Activated CD4-positive, alpha-beta memory T cell treated with anti-CD3 and anti-CD28 coated beads for 36 hours (primary cell): Measurements from ENCODE around the gene PDE1A. TPM values are rescaled to one million over a fixed set of nuclear protein-coding genes. Genes with fewer than 3 reads are reported as not detected.

Experiments
- CTCF ChIA-PET: fragments of 350-600 bp; sonication (Branson Sonifier 250); formaldehyde crosslinking; loops from one replicate; lab custom pipeline; 2021; ENCODE audit warnings: antibody characterized with exemption, inconsistent platforms; lab: Charles Lee
- POLR2A ChIA-PET: fragments of 350-600 bp; sonication (Branson Sonifier 250); formaldehyde crosslinking; loops from one replicate; lab custom pipeline; 2021; ENCODE audit warnings: antibody characterized with exemption; lab: Charles Lee
- DNase-seq: peaks from one replicate; pipeline ENCODE4 v3.0.0-alpha.2; 2020
- H3K27ac Mint-ChIP-seq: one replicate; pipeline ENCODE4 v1.8.0; 2021; ENCODE audit warnings: mixed read lengths
- H3K27me3 Mint-ChIP-seq: one replicate; pipeline ENCODE4 v1.8.0; 2021; ENCODE audit warnings: mixed read lengths
- H3K36me3 Mint-ChIP-seq: one replicate; pipeline ENCODE4 v1.8.0; 2021; ENCODE audit warnings: mixed read lengths
- H3K4me1 Mint-ChIP-seq: one replicate; pipeline ENCODE4 v1.8.0; 2021; ENCODE audit warnings: low read depth, mixed read lengths
- H3K4me3 Mint-ChIP-seq: one replicate; pipeline ENCODE4 v1.8.0; 2021; ENCODE audit warnings: mild to moderate bottlenecking, mixed read lengths
- H3K9me3 Mint-ChIP-seq: one replicate; pipeline ENCODE4 v1.8.0; 2021; ENCODE audit warnings: mixed read lengths
- intact Hi-C: fragments of 100-400 bp; cut with micrococcal nuclease; formaldehyde crosslinking; loops from one replicate; pipeline ENCODE4 v1.15.1; 2023
- total RNA-seq, 2 experiments: library from RNA; stranded (reverse); gene quantifications; one replicate each; pipeline ENCODE4 v1.2.3, GENCODE V29; 2021

Gene PDE1A
- total RNA-seq, 2 experiments from 2014 or later: not detected

DNA sequence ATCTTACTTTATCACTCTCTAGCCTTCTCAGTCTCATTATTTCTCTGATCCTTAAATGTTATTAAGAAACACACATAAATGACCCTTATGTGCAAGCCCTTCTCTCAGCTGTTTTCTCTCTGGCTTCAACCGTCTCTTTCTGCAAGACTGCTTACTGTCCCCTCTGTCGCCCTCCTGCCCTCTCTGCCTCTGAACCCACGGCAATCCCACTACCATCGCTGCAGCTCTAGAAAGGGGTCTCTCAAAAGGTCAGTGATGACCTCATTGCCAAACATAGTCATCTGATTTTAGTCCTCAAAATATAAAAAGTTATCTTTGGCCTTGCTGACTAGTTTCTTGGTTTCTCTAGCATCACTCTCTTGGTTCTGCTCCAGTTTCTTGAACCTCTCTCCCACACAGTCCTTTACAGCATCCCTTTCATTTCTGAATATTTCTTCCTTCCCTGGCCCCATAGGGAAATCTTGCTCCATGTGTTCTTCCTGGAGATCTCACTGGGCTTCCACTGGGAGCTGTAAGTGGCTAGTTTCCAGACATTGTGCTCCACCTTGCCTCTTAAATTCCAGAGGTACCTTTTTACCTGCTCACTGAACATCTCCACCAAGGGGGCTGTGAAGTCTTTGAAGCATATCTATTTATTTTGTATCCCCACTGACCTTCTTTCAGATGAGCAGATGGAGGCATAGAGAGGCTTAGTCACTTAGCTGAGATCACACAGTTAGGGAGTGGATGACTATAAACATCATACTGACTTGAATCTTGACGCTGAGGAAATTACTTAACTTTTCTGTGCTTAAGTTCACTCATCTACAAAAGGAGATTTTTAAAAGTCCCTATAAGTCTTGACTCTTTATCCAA lies 96.2 kb downstream of the PDE1A start:
- H3K36me3 Mint-ChIP-seq: no peaks in the 10 kb centered on the region
- no peak overlapping the region for H3K4me3 Mint-ChIP-seq
- H3K4me1 Mint-ChIP-seq: no peaks in the 10 kb centered on the region
- H3K27ac Mint-ChIP-seq: no peak overlapping the region
- H3K9me3 Mint-ChIP-seq: peaks cover 14% of the 10 kb centered on the region
- H3K27me3 Mint-ChIP-seq: no peaks in the 10 kb centered on the region
- no peak for DNase-seq
- ChIA-PET CTCF (no interaction called here), POLR2A (no interaction called here)
- intact Hi-C loops: no loop called here

- Mint-ChIP-seq H3K27ac (no peak overlapping the region), H3K4me1 (no peaks in the 10 kb centered on the region), H3K4me3 (no peak overlapping the region), H3K9me3 (no peaks in the 10 kb centered on the region), H3K27me3 (no peaks in the 10 kb centered on the region), H3K36me3 (no peaks in the 10 kb centered on the region)
- no peak for DNase-seq
- intact Hi-C loops: no loop called here
- POLR2A ChIA-PET: no interaction called here
- CTCF ChIA-PET: no interaction called here
Measured at GRCh38 chr2:182324665-182325064, 102.2 kb downstream of the PDE1A start.

DNA sequence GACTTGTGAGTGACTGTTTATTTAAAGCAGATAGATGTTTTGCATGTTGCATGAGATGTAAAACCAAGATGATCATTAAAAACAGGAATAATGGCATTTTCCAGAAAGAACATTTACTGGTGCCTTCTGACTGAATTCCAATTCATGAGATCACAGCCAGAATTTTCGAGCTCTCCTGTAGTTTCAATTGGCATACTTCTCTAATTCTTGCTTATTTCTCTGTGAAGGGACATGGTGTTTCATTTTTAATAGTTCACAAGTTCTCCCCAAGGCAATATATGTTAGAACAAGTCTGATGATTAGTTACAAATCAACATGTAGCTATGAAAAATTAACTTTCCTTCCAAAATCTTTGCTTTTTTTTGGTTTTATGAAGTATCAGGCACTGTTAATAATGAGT lies 105.7 kb downstream of the PDE1A start:
- no peaks in the 10 kb centered on the region for H3K4me1 Mint-ChIP-seq
- no peaks in the 10 kb centered on the region for H3K9me3 Mint-ChIP-seq

GRCh38 chr2:182319556-182320505 lies 107.0 kb downstream of the PDE1A start:
- Mint-ChIP-seq H3K9me3 (no peaks in the 10 kb centered on the region), H3K27me3 (no peaks in the 10 kb centered on the region), H3K27ac (no peak overlapping the region), H3K36me3 (no peaks in the 10 kb centered on the region), H3K4me3 (no peak overlapping the region), H3K4me1 (no peaks in the 10 kb centered on the region)
- no peak for DNase-seq
- POLR2A ChIA-PET: no interaction called here
- CTCF ChIA-PET: interaction anchor here (0.8 kb wide), 1 partner anchor 11 kb away, joined by 3 read pairs; no protein-coding TSS in a partner anchor
- intact Hi-C loops: no loop called here

More for the DNA sequence above, 105.7 kb downstream of the PDE1A start:
- Mint-ChIP-seq H3K36me3 (no peaks in the 10 kb centered on the region), H3K4me3 (no peak overlapping the region), H3K27me3 (no peaks in the 10 kb centered on the region), H3K27ac (no peak overlapping the region)
- ChIA-PET CTCF (no interaction called here), POLR2A (no interaction called here)
- intact Hi-C loops: no loop called here
- DNase-seq: no peak

- H3K9me3 Mint-ChIP-seq: no peaks in the 10 kb centered on the region
- CTCF ChIA-PET: no interaction called here
- no peaks in the 10 kb centered on the region for H3K27me3 Mint-ChIP-seq
- intact Hi-C loops: no loop called here
- no peak overlapping the region for H3K4me3 Mint-ChIP-seq
- DNase-seq: no peak
- no peak overlapping the region for H3K27ac Mint-ChIP-seq
- POLR2A ChIA-PET: no interaction called here
- no peaks in the 10 kb centered on the region for H3K36me3 Mint-ChIP-seq
- no peaks in the 10 kb centered on the region for H3K4me1 Mint-ChIP-seq
Measured at GRCh38 chr2:182318466-182319220, 108.2 kb downstream of the PDE1A start.

- Mint-ChIP-seq H3K4me1 (no peaks in the 10 kb centered on the region), H3K27ac (no peak overlapping the region), H3K27me3 (no peaks in the 10 kb centered on the region), H3K36me3 (no peaks in the 10 kb centered on the region), H3K4me3 (no peak overlapping the region), H3K9me3 (no peaks in the 10 kb centered on the region)
- intact Hi-C loops: no loop called here
- no peak for DNase-seq
- CTCF ChIA-PET: no interaction called here
- POLR2A ChIA-PET: no interaction called here
Measured at GRCh38 chr2:182316950-182317349, 109.9 kb downstream of the PDE1A start.

DNA sequence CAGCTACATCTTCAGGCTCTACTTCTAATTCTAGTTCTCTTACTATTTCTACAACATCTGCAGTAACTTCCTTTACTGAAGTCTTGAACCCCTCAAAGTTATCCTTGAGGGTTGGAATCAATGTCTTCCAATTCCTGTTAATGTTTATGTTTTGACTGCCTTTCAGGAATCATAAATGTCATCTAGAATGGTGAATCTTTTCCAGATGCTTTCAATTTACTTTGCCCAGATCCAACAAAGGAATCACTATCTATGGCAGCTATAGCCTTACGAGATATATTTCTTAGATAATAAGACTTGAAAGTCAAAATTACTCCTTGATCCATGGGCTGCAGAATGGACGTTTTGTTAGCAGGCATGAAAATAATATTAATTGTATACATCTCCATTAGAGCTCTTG lies 123.9 kb downstream of the PDE1A start:
- intact Hi-C loops: no loop called here
- DNase-seq: no peak
- Mint-ChIP-seq H3K27me3 (no peaks in the 10 kb centered on the region), H3K4me3 (no peak overlapping the region), H3K36me3 (no peaks in the 10 kb centered on the region), H3K9me3 (no peaks in the 10 kb centered on the region), H3K27ac (no peak overlapping the region), H3K4me1 (no peaks in the 10 kb centered on the region)
- ChIA-PET CTCF (no interaction called here), POLR2A (no interaction called here)

- no peak overlapping the region for H3K4me3 Mint-ChIP-seq
- H3K4me1 Mint-ChIP-seq: no peaks in the 10 kb centered on the region
- no peak for DNase-seq
- no peaks in the 10 kb centered on the region for H3K27me3 Mint-ChIP-seq
- intact Hi-C loops: no loop called here
- H3K9me3 Mint-ChIP-seq: no peaks in the 10 kb centered on the region
- no peaks in the 10 kb centered on the region for H3K36me3 Mint-ChIP-seq
- ChIA-PET CTCF (no interaction called here), POLR2A (no interaction called here)
- H3K27ac Mint-ChIP-seq: no peak overlapping the region
Measured at GRCh38 chr2:182302174-182302573, 124.7 kb downstream of the PDE1A start.

DNA sequence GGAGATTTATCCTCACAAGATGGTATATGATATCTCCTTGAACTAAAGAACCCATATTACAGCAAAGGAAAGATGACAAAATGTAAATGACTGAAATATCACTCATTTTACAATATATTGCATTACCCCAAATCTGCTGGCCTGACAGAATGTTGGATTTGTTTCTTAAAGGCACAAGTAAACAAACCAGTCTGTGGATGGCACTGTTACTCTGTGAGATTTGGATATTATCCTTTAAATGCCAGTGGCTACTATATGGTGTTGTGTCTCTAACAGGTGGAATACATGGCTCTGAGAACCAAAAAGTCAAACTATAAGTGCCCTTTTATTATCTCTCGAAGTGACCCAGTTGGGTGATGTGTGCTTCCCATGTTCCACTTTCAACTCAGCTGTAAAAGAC lies 125.7 kb downstream of the PDE1A start:
- CTCF ChIA-PET: no interaction called here
- POLR2A ChIA-PET: no interaction called here
- Mint-ChIP-seq H3K4me1 (no peaks in the 10 kb centered on the region), H3K4me3 (no peak overlapping the region), H3K27me3 (no peaks in the 10 kb centered on the region), H3K9me3 (no peaks in the 10 kb centered on the region), H3K36me3 (no peaks in the 10 kb centered on the region), H3K27ac (no peak overlapping the region)
- intact Hi-C loops: no loop called here
- no peak for DNase-seq

GRCh38 chr2:182300608-182301007 lies 126.2 kb downstream of the PDE1A start:
- H3K36me3 Mint-ChIP-seq: no peaks in the 10 kb centered on the region
- H3K9me3 Mint-ChIP-seq: no peaks in the 10 kb centered on the region
- intact Hi-C loops: no loop called here
- H3K27me3 Mint-ChIP-seq: no peaks in the 10 kb centered on the region
- ChIA-PET CTCF (no interaction called here), POLR2A (no interaction called here)
- H3K27ac Mint-ChIP-seq: no peak overlapping the region
- DNase-seq: no peak
- no peak overlapping the region for H3K4me3 Mint-ChIP-seq
- no peaks in the 10 kb centered on the region for H3K4me1 Mint-ChIP-seq

GRCh38 chr2:182299632-182300031 lies 127.2 kb downstream of the PDE1A start:
- H3K4me3 Mint-ChIP-seq: no peak overlapping the region
- intact Hi-C loops: no loop called here
- H3K27me3 Mint-ChIP-seq: no peaks in the 10 kb centered on the region
- no peaks in the 10 kb centered on the region for H3K4me1 Mint-ChIP-seq
- no peaks in the 10 kb centered on the region for H3K9me3 Mint-ChIP-seq
- H3K36me3 Mint-ChIP-seq: no peaks in the 10 kb centered on the region
- ChIA-PET POLR2A (no interaction called here), CTCF (no interaction called here)
- H3K27ac Mint-ChIP-seq: no peak overlapping the region
- DNase-seq: no peak

GRCh38 chr2:182298456-182298855 lies 128.4 kb downstream of the PDE1A start:
- ChIA-PET POLR2A (no interaction called here), CTCF (no interaction called here)
- Mint-ChIP-seq H3K4me1 (no peaks in the 10 kb centered on the region), H3K9me3 (no peaks in the 10 kb centered on the region), H3K27me3 (no peaks in the 10 kb centered on the region), H3K4me3 (no peak overlapping the region), H3K36me3 (no peaks in the 10 kb centered on the region), H3K27ac (no peak overlapping the region)
- intact Hi-C loops: no loop called here
- DNase-seq: no peak
